Prostate gland (tissue), 2 donors: ENCODE measurements around the gene SEC14L3.

Experiments used
- POLR2AphosphoS5 ChIP-seq: sonication (generic); formaldehyde crosslinking; IDR thresholded peaks from one replicate; pipeline ENCODE4 v1.6.1; 2017; ENCODE audit warnings: antibody characterized with exemption
- TF ChIP-seq, protein P1 (sequence below), 4 experiments: fragments of 200-600 bp in 2 of 4; fragments of 450-650 bp in 2 of 4; sonication (generic) in 2 of 4; IDR thresholded peaks; 1 replicate in 3 of 4; 2 replicates in 1 of 4; pipeline ENCODE4 v1.5.1; 2016 to 2019; ENCODE audit warnings: antibody characterized with exemption in 4 of 4, mild to moderate bottlenecking in 2 of 4, moderate library complexity in 2 of 4

DNA sequence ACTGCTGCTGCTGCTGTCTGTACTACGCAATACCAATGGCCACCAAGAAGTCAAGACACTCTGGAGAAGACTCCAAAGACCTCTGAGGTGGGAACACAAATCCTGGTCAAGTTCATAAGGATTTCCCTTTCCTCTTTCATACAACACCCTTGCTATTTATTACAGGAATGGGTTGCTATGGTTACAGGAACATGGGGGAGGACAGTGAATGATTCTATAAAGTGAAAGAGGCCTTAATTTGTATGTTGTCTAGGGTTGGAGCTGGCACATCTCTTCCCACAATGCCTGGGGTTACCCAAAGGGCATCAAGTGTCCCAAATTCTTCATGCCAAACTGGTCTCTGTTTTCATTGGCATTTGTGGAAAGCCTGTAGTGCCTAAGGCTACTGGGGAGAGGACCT, 11.4 kb upstream of the SEC14L3 start:
- TF ChIP-seq, protein P1, sequence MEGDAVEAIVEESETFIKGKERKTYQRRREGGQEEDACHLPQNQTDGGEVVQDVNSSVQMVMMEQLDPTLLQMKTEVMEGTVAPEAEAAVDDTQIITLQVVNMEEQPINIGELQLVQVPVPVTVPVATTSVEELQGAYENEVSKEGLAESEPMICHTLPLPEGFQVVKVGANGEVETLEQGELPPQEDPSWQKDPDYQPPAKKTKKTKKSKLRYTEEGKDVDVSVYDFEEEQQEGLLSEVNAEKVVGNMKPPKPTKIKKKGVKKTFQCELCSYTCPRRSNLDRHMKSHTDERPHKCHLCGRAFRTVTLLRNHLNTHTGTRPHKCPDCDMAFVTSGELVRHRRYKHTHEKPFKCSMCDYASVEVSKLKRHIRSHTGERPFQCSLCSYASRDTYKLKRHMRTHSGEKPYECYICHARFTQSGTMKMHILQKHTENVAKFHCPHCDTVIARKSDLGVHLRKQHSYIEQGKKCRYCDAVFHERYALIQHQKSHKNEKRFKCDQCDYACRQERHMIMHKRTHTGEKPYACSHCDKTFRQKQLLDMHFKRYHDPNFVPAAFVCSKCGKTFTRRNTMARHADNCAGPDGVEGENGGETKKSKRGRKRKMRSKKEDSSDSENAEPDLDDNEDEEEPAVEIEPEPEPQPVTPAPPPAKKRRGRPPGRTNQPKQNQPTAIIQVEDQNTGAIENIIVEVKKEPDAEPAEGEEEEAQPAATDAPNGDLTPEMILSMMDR (IDR thresholded peaks at IDR 0.05): no peak
- TF ChIP-seq POLR2AphosphoS5: no peak
